Islet precursor cell (in vitro differentiated cells): Measurements from ENCODE around the gene IGSF11.
"Not testable (repeated sequence)": the region's sequence is repeated elsewhere in the genome, so short reads cannot be mapped to it uniquely, and the experiment has no call there.

ENCODE experiments used
- DNase-seq: peaks from one replicate; pipeline ENCODE4 v3.0.0-alpha.2; 2018

IGSF11 gene

GRCh38 chr3:118859950-118860349 lies 174.7 kb downstream of the IGSF11 start:
- no peak for DNase-seq

DNA sequence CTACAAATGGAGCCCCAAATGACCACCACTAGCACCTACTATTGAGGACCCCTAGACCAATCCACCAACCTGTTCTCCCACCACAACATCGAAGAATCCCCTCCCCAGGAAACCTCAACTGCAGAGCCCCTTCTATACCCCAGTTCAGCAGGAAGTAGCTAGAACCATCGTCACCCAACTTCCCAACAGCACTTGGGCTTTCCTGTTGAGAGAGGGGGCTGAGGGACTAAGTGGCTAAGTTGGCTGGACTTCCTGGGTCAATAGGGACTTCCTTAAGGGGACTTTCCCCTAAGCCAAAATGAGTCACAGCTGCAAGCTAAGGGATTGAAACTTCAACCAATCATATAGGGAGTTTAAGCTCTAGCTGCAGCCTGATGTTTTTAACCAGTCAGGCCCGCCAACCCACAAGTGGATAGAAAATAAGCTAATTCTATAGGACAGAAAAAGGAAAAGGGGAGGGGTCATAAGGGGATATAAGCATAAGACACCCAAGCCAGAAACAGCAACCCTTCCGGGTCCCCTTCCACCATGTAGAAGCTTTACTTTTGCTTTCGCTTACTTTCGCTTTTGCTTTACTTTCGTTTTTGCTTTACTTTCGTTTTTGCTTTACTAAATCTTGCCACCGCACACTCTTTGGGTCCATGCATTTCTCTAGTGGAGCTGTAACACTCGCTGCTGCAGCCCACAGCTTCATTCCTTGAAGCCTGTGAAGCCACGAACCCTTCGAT lies 183.0 kb downstream of the IGSF11 start:
- not testable (repeated sequence) for DNase-seq

GRCh38 chr3:118850687-118851086 lies 184.0 kb downstream of the IGSF11 start:
- DNase-seq: no peak
